Astrocyte (in vitro differentiated cells and primary cell): Measurements from ENCODE around the gene KLK10. TPM values are rescaled to one million over a fixed set of nuclear protein-coding genes. Genes with fewer than 3 reads are reported as not detected.

ENCODE experiments used
- DNase-seq: peaks from one replicate; pipeline ENCODE4 v3.0.0-alpha.2; 2010; ENCODE audit warnings: low read depth
- FAIRE-seq: peaks from 2 replicates; lab custom pipeline; 2011; peaks lifted over from hg19 to GRCh38; lab: Jason Lieb, UNC
- H2AFZ ChIP-seq: 2 replicates; pipeline ENCODE4 v1.6.0; 2012; ENCODE audit warnings: low read depth, low read length, inconsistent platforms
- H3K27ac ChIP-seq: 2 replicates; pipeline ENCODE4 v1.5.1; 2011; ENCODE audit warnings: low read depth, low read length, inconsistent platforms
- H3K27me3 ChIP-seq: 2 replicates; pipeline ENCODE4 v1.6.0; 2011; ENCODE audit warnings: low read length, inconsistent platforms; ENCODE audit not compliant: insufficient read depth
- H3K36me3 ChIP-seq: 2 replicates; pipeline ENCODE4 v1.5.1; 2011; ENCODE audit warnings: low read length, inconsistent platforms; ENCODE audit not compliant: insufficient read depth
- H3K4me1 ChIP-seq: 2 replicates; pipeline ENCODE4 v1.5.1; 2011; ENCODE audit warnings: low read length, inconsistent platforms; ENCODE audit not compliant: insufficient read depth
- H3K4me2 ChIP-seq: 2 replicates; pipeline ENCODE4 v1.6.0; 2012; ENCODE audit warnings: low read length, inconsistent platforms
- H3K4me3 ChIP-seq: 2 replicates; pipeline ENCODE4 v1.5.1; 2011; ENCODE audit warnings: low read depth, mild to moderate bottlenecking, low read length, inconsistent platforms; ENCODE audit not compliant: insufficient read depth
- H3K79me2 ChIP-seq: 2 replicates; pipeline ENCODE4 v1.6.0; 2012; ENCODE audit warnings: mild to moderate bottlenecking, low read length, inconsistent platforms; ENCODE audit not compliant: insufficient read depth
- H3K9ac ChIP-seq: 2 replicates; pipeline ENCODE4 v1.6.0; 2012; ENCODE audit warnings: mild to moderate bottlenecking, low read length, inconsistent platforms
- H3K9me3 ChIP-seq: 2 replicates; pipeline ENCODE4 v1.5.1; 2012; ENCODE audit warnings: low read depth, mild to moderate bottlenecking, low read length, inconsistent platforms; ENCODE audit not compliant: insufficient read depth
- H4K20me1 ChIP-seq: 2 replicates; pipeline ENCODE4 v1.6.0; 2012; ENCODE audit warnings: low read length, inconsistent platforms; ENCODE audit not compliant: insufficient read depth
- H3K27ac Mint-ChIP-seq: one replicate; pipeline ENCODE4 v1.8.0; 2021; ENCODE audit warnings: mild to moderate bottlenecking, mixed read lengths; ENCODE audit not compliant: unreplicated experiment
- H3K27me3 Mint-ChIP-seq: one replicate; pipeline ENCODE4 v1.8.0; 2021; ENCODE audit warnings: low read depth, mixed read lengths; ENCODE audit not compliant: unreplicated experiment
- H3K36me3 Mint-ChIP-seq: one replicate; pipeline ENCODE4 v1.8.0; 2021; ENCODE audit warnings: low read depth, mixed read lengths; ENCODE audit not compliant: unreplicated experiment
- H3K4me1 Mint-ChIP-seq: one replicate; pipeline ENCODE4 v1.8.0; 2021; ENCODE audit warnings: low read depth, mixed read lengths; ENCODE audit not compliant: unreplicated experiment
- H3K4me3 Mint-ChIP-seq: one replicate; pipeline ENCODE4 v1.8.0; 2021; ENCODE audit warnings: mild to moderate bottlenecking, moderate library complexity, mixed read lengths; ENCODE audit not compliant: unreplicated experiment
- H3K9me3 Mint-ChIP-seq: one replicate; pipeline ENCODE4 v1.8.0; 2021; ENCODE audit warnings: mild to moderate bottlenecking, mixed read lengths; ENCODE audit not compliant: unreplicated experiment
- EZH2 ChIP-seq: IDR thresholded peaks from 2 replicates; pipeline ENCODE4 v1.6.1; 2012; ENCODE audit warnings: mild to moderate bottlenecking, low read length, inconsistent platforms; ENCODE audit not compliant: insufficient read depth
- total RNA-seq: library from RNA; stranded (reverse); gene quantifications from 2 replicates; pipeline ENCODE4 v1.2.1, GENCODE V29; 2021
- TF ChIP-seq, protein P1 (sequence below): IDR thresholded peaks from 2 replicates; pipeline ENCODE4 v1.5.1; 2011; ENCODE audit warnings: low read depth, mild to moderate bottlenecking, inconsistent platforms, low read length, moderate library complexity; ENCODE audit not compliant: insufficient read depth

KLK10 gene
- total RNA-seq, 1 donor from 2014 or later, result 0.30 TPM

DNA sequence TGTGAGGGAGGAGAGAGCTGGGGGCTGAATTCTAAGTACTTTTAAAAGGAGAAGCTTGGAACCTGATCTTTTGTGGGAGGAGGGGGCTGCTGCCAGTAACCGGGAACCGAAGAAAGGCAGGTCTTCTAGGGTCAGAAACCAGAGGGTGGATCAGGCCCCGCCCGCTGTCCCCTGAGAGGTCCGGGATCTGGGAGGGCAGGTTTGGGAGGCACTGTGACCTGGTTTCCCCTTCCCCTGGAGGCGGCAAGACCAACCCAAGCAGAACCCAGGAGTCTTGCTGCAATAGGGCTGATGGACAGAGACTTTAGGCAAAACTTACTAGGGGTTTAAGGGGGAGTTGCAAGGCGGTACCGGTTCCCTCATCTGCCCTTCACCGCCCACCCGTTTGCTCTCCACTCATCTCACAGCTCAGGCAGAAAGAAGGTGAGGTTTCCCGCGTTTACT lies 17.4 kb downstream of the KLK10 start:
- no peak overlapping the region for H3K4me2 ChIP-seq
- no peak overlapping the region for H3K27ac ChIP-seq
- H3K4me3 Mint-ChIP-seq, result no peak overlapping the region
- H3K36me3 Mint-ChIP-seq, result no peaks in the 10 kb centered on the region
- peaks cover 5% of the 10 kb centered on the region for H3K9me3 ChIP-seq
- no peak overlapping the region for H3K27ac Mint-ChIP-seq
- H4K20me1 ChIP-seq, result no peaks in the 10 kb centered on the region
- TF ChIP-seq, protein P1, sequence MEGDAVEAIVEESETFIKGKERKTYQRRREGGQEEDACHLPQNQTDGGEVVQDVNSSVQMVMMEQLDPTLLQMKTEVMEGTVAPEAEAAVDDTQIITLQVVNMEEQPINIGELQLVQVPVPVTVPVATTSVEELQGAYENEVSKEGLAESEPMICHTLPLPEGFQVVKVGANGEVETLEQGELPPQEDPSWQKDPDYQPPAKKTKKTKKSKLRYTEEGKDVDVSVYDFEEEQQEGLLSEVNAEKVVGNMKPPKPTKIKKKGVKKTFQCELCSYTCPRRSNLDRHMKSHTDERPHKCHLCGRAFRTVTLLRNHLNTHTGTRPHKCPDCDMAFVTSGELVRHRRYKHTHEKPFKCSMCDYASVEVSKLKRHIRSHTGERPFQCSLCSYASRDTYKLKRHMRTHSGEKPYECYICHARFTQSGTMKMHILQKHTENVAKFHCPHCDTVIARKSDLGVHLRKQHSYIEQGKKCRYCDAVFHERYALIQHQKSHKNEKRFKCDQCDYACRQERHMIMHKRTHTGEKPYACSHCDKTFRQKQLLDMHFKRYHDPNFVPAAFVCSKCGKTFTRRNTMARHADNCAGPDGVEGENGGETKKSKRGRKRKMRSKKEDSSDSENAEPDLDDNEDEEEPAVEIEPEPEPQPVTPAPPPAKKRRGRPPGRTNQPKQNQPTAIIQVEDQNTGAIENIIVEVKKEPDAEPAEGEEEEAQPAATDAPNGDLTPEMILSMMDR, result no peak
- TF ChIP-seq EZH2, result no peak
- no peaks in the 10 kb centered on the region for H3K27me3 ChIP-seq
- no peak for DNase-seq
- H3K27me3 Mint-ChIP-seq, result peaks cover 46% of the 10 kb centered on the region
- FAIRE-seq, result no peak
- H3K9me3 Mint-ChIP-seq, result peaks cover 1% of the 10 kb centered on the region
- H3K4me3 ChIP-seq, result no peak overlapping the region
- H2AFZ ChIP-seq, result no peak overlapping the region
- no peaks in the 10 kb centered on the region for H3K79me2 ChIP-seq
- H3K4me1 ChIP-seq, result no peaks in the 10 kb centered on the region
- H3K4me1 Mint-ChIP-seq, result peaks cover 3% of the 10 kb centered on the region
- H3K36me3 ChIP-seq, result no peaks in the 10 kb centered on the region
- no peak overlapping the region for H3K9ac ChIP-seq

DNA sequence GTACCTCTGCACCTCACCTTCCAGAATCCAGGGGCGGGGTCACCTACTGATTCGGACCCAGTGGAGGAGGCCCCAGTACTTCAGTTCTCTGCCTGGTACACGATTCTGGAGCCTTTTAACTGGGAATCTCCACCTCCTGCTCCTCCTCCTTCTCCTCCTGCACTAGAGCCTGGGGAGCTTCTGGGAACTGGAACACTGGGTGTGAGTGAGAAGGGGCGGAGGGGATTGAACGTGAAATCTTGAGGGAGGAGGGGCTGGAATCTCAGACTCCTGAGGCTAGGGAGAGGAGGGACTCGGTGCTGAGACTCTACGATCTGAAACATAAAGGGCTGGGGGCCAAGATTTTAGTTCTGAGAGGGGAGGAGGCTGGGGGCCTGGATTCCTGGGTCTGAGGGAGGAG lies 18.0 kb downstream of the KLK10 start, which contains the start of gene KLK8:
KLK8 (minus strand) TSS at position 90 of the 400 bp plus-strand sequence. CDS start 437 bp downstream, outside the sequence.
- Mint-ChIP-seq H3K27ac (no peak within 1 kb of the TSS), H3K9me3 (peaks cover 3% of the 10 kb centered on the region), H3K4me1 (peaks cover 3% of the 10 kb centered on the region), H3K4me3 (no peak within 1 kb of the TSS), H3K27me3 (peaks cover 46% of the 10 kb centered on the region), H3K36me3 (no peaks in the 10 kb centered on the region)
- Histone ChIP-seq H3K27ac (no peak within 1 kb of the TSS), H3K9me3 (peaks cover 3% of the 10 kb centered on the region), H3K4me3 (no peak within 1 kb of the TSS), H3K4me2 (no peak within 1 kb of the TSS), H4K20me1 (no peaks in the 10 kb centered on the region), H2AFZ (no peak within 1 kb of the TSS), H3K27me3 (no peaks in the 10 kb centered on the region), H3K4me1 (no peaks in the 10 kb centered on the region), H3K36me3 (no peaks in the 10 kb centered on the region), H3K79me2 (no peaks in the 10 kb centered on the region), H3K9ac (no peak within 1 kb of the TSS)
- FAIRE-seq (no peak), DNase-seq (no peak)
- TF ChIP-seq EZH2, result no peak
- TF ChIP-seq, protein P1, result no peak

DNA sequence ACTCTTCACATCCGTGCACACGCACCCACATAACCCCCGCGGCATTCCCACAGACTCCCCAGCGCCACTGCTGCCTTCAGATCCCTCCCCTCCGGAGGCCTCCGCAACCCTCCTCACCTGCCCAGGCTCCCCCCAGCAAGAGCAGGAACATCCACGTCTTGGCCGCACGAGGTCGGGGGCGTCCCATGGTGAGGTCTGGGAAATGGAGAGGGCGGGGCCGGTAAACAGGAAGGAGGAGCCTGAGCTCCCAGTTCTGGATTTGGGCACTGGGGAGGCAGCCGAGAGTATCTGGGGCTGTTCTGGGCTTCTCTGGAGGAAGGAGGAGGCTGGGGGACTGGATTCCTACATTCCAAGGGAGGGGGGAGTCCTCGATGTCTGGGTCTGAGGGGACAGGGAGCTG lies 18.5 kb downstream of the KLK10 start:
- Mint-ChIP-seq H3K27me3 (peaks cover 42% of the 10 kb centered on the region), H3K36me3 (no peaks in the 10 kb centered on the region)

More for the DNA sequence above, 18.5 kb downstream of the KLK10 start:
- Mint-ChIP-seq H3K4me3 (no peak overlapping the region), H3K4me1 (no peaks in the 10 kb centered on the region), H3K27ac (no peak overlapping the region), H3K9me3 (peaks cover 3% of the 10 kb centered on the region)
- Histone ChIP-seq H3K27ac (no peak overlapping the region), H3K4me2 (no peak overlapping the region), H3K36me3 (no peaks in the 10 kb centered on the region), H3K4me1 (no peaks in the 10 kb centered on the region), H4K20me1 (no peaks in the 10 kb centered on the region), H3K4me3 (no peak overlapping the region), H3K27me3 (no peaks in the 10 kb centered on the region), H3K9ac (no peak overlapping the region), H2AFZ (no peak overlapping the region), H3K9me3 (peaks cover 2% of the 10 kb centered on the region), H3K79me2 (no peaks in the 10 kb centered on the region)
- TF ChIP-seq, protein P1, result no peak
- TF ChIP-seq EZH2, result no peak
- DNase-seq (no peak), FAIRE-seq (no peak)
